RWPE2 (cell line): ENCODE results near the gene FRMD4B.

Experiments
- ATAC-seq: fragments of 200-7000 bp; cut with Tn5 transposase; 3 replicates; pipeline ENCODE4 v1.9.1; 2021; ENCODE audit warnings: low read depth
- DNase-seq: peaks from one replicate; pipeline ENCODE4 v3.0.0-alpha.2; 2020; ENCODE audit warnings: low spot score
- H3K27ac ChIP-seq: fragments of 450-650 bp; 2 replicates; pipeline ENCODE4 v1.5.1; 2017; ENCODE audit warnings: mild to moderate bottlenecking; ENCODE audit not compliant: poor library complexity, severe bottlenecking
- H3K27me3 ChIP-seq: fragments of 250-450 bp; sonication (Bioruptor Pico); 2 replicates; pipeline ENCODE4 v1.5.1; 2021; ENCODE audit warnings: mild to moderate bottlenecking, moderate library complexity; ENCODE audit not compliant: insufficient read depth, poor library complexity, severe bottlenecking
- H3K36me3 ChIP-seq: fragments of 250-450 bp; sonication (Bioruptor Pico); 2 replicates; pipeline ENCODE4 v1.5.1; 2020; ENCODE audit warnings: low read depth, mild to moderate bottlenecking, moderate library complexity
- H3K4me1 ChIP-seq: fragments of 250-450 bp; sonication (Bioruptor Pico); 2 replicates; pipeline ENCODE4 v1.5.1; 2021; ENCODE audit warnings: mild to moderate bottlenecking, moderate library complexity; ENCODE audit not compliant: insufficient read depth, poor library complexity, severe bottlenecking
- H3K4me3 ChIP-seq: fragments of 250-450 bp; sonication (Bioruptor Pico); 2 replicates; pipeline ENCODE4 v1.5.1; 2021; ENCODE audit warnings: mild to moderate bottlenecking, moderate library complexity; ENCODE audit not compliant: severe bottlenecking
- H3K9me3 ChIP-seq: fragments of 250-450 bp; sonication (Bioruptor Pico); 2 replicates; pipeline ENCODE4 v1.5.1; 2021; ENCODE audit warnings: mild to moderate bottlenecking, moderate library complexity; ENCODE audit not compliant: severe bottlenecking
- TF ChIP-seq, protein P1 (sequence below): fragments of 450-650 bp; IDR thresholded peaks from one replicate; pipeline ENCODE4 v1.5.1; 2017; ENCODE audit warnings: mild to moderate bottlenecking, moderate library complexity; ENCODE audit not compliant: poor library complexity, severe bottlenecking

FRMD4B gene

GRCh38 chr3:69296995-69297394, 88.9 kb downstream of the FRMD4B start:
- H3K36me3 ChIP-seq: peaks cover 42% of the 10 kb centered on the region
- TF ChIP-seq, protein P1, sequence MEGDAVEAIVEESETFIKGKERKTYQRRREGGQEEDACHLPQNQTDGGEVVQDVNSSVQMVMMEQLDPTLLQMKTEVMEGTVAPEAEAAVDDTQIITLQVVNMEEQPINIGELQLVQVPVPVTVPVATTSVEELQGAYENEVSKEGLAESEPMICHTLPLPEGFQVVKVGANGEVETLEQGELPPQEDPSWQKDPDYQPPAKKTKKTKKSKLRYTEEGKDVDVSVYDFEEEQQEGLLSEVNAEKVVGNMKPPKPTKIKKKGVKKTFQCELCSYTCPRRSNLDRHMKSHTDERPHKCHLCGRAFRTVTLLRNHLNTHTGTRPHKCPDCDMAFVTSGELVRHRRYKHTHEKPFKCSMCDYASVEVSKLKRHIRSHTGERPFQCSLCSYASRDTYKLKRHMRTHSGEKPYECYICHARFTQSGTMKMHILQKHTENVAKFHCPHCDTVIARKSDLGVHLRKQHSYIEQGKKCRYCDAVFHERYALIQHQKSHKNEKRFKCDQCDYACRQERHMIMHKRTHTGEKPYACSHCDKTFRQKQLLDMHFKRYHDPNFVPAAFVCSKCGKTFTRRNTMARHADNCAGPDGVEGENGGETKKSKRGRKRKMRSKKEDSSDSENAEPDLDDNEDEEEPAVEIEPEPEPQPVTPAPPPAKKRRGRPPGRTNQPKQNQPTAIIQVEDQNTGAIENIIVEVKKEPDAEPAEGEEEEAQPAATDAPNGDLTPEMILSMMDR: no peak
- H3K4me1 ChIP-seq: peaks cover 22% of the 10 kb centered on the region
- no peak overlapping the region for H3K27ac ChIP-seq
- no peak for ATAC-seq
- no peak overlapping the region for H3K4me3 ChIP-seq
- no peaks in the 10 kb centered on the region for H3K9me3 ChIP-seq
- DNase-seq: no peak
- H3K27me3 ChIP-seq: no peaks in the 10 kb centered on the region

- H3K27me3 ChIP-seq: no peaks in the 10 kb centered on the region
- no peak overlapping the region for H3K4me3 ChIP-seq
- TF ChIP-seq, protein P1: peak; percentile 14
- peak overlapping the region; percentile 91 for H3K27ac ChIP-seq
- H3K9me3 ChIP-seq: no peaks in the 10 kb centered on the region
- peaks cover 26% of the 10 kb centered on the region for H3K4me1 ChIP-seq
- DNase-seq (peak; percentile 74), ATAC-seq (peak; percentile 91)
- H3K36me3 ChIP-seq: peaks cover 18% of the 10 kb centered on the region
Measured at GRCh38 chr3:69294014-69294766, 91.7 kb downstream of the FRMD4B start.

DNA sequence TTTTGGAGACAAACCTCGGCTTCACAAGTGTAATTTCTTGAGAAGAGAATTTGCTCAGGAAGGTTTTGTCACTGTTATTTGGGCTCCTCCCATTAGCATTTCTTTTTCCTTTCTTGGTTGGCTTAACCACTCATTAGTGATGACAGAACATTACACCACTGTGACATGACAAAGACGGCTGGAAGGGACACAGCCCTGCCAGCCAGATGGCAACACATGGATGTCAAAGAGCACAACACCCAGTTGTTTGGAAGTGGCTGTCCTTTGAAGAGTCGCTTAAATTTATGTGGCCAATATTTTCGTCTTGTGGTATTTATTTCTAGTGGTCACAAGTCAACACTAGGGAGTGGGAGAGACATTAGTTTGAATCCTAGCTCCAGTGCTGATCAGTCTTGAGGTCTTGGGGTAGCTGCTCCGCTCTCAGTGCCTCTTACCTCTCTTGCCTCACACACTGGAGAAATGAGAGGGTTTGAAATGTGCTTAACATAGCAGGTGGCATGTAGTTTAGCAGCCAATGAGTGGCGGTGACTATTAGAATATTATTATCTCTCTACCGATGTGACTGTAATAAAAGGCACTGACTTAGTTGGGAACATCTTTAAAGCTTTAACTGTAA, 92.8 kb downstream of the FRMD4B start:
- Histone ChIP-seq H3K27me3 (no peaks in the 10 kb centered on the region), H3K36me3 (peaks cover 16% of the 10 kb centered on the region)

DNA sequence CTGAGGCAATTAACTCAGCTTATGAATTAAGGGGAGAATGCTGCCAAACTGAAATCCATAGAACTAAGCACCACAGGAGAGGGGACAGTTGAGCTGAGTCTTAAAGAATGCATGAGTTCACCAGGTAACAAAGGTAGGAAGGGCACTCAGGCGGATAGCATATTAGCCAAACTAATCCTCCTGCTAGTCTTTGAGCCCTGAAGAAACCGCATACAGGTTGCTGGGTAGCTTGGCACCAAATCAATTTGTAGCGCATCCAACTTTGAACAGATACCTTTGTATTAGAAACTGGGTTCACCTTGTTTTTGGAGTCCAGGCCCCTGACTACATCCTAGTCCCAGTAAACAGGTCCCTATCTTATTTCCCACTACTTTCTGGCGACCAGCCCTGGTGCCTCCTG, 93.7 kb downstream of the FRMD4B start:
- H3K36me3 ChIP-seq: peaks cover 25% of the 10 kb centered on the region
- no peaks in the 10 kb centered on the region for H3K27me3 ChIP-seq
- H3K27ac ChIP-seq: no peak overlapping the region
- ATAC-seq (no peak), DNase-seq (no peak)
- H3K4me1 ChIP-seq: peaks cover 34% of the 10 kb centered on the region
- TF ChIP-seq, protein P1: no peak
- no peaks in the 10 kb centered on the region for H3K9me3 ChIP-seq
- no peak overlapping the region for H3K4me3 ChIP-seq

More for the DNA sequence above, 92.8 kb downstream of the FRMD4B start:
- Histone ChIP-seq H3K9me3 (no peaks in the 10 kb centered on the region), H3K27ac (peak overlapping the region; percentile 91), H3K4me1 (peaks cover 34% of the 10 kb centered on the region), H3K4me3 (no peak overlapping the region)
- no peak for ATAC-seq
- TF ChIP-seq, protein P1: no peak
- no peak for DNase-seq

- TF ChIP-seq, protein P1: no peak
- DNase-seq: no peak
- Histone ChIP-seq H3K9me3 (no peaks in the 10 kb centered on the region), H3K36me3 (peaks cover 30% of the 10 kb centered on the region), H3K4me3 (no peak overlapping the region), H3K27me3 (no peaks in the 10 kb centered on the region), H3K27ac (no peak overlapping the region), H3K4me1 (peaks cover 34% of the 10 kb centered on the region)
- ATAC-seq: no peak
Measured at GRCh38 chr3:69290430-69290829, 95.5 kb downstream of the FRMD4B start.
